Measurements from ENCODE around the gene MDGA2.

DNA sequence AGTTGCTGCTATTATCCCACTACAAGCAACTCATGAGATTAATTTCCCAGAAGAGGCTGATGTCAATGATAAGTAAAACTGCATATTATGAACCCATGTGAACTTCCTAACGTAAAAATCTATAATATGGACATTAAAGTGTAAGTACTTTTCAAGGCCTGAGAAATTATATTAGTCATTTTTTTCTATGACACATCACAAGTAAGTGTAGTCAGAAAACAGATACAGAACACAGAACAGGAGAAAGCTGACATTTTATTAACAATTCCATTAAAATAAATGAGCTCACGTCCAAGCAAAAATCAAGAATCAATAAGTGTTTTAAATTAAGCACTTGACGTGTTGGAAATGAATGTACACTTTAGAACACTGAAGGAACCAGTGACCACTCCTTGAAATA is 155.0 kb downstream of the MDGA2 start:
- TF ChIP-seq, protein P1, sequence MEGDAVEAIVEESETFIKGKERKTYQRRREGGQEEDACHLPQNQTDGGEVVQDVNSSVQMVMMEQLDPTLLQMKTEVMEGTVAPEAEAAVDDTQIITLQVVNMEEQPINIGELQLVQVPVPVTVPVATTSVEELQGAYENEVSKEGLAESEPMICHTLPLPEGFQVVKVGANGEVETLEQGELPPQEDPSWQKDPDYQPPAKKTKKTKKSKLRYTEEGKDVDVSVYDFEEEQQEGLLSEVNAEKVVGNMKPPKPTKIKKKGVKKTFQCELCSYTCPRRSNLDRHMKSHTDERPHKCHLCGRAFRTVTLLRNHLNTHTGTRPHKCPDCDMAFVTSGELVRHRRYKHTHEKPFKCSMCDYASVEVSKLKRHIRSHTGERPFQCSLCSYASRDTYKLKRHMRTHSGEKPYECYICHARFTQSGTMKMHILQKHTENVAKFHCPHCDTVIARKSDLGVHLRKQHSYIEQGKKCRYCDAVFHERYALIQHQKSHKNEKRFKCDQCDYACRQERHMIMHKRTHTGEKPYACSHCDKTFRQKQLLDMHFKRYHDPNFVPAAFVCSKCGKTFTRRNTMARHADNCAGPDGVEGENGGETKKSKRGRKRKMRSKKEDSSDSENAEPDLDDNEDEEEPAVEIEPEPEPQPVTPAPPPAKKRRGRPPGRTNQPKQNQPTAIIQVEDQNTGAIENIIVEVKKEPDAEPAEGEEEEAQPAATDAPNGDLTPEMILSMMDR (IDR thresholded peaks at IDR 0.05; ENCODE audit: insufficient read depth, low read depth, low read length): no peak
- no peak for TF ChIP-seq EZH2 (IDR thresholded peaks at IDR 0.05; ENCODE audit: insufficient read depth, low read length)
